Endothelial cell of umbilical vein (primary cell): ENCODE results near the gene RHOB.

ENCODE experiments used
- JUN ChIP-seq: IDR thresholded peaks from 2 replicates; pipeline ENCODE4 v1.6.1; 2011; ENCODE audit warnings: borderline replicate concordance, low read depth; ENCODE audit not compliant: insufficient read length, insufficient read depth
- POLR2AphosphoS5 ChIP-seq: IDR thresholded peaks from 2 replicates; pipeline ENCODE4 v1.6.1; 2012; ENCODE audit warnings: low read depth, mild to moderate bottlenecking, control low read depth, low read length, moderate library complexity; ENCODE audit not compliant: insufficient read depth
- TF ChIP-seq, protein P1 (sequence below), 2 donors: IDR thresholded peaks; 1 replicate in 1 of 2; 2 replicates in 1 of 2; pipeline ENCODE4 v1.5.1; 2011; ENCODE audit warnings: low read length in 2 of 2, mild to moderate bottlenecking in 2 of 2, moderate library complexity in 2 of 2, control low read depth in 1 of 2, inconsistent platforms in 1 of 2, low read depth in 1 of 2; ENCODE audit not compliant: insufficient read depth in 1 of 2; ENCODE audit errors: extremely low read depth in 1 of 2

- TF ChIP-seq, protein P1, sequence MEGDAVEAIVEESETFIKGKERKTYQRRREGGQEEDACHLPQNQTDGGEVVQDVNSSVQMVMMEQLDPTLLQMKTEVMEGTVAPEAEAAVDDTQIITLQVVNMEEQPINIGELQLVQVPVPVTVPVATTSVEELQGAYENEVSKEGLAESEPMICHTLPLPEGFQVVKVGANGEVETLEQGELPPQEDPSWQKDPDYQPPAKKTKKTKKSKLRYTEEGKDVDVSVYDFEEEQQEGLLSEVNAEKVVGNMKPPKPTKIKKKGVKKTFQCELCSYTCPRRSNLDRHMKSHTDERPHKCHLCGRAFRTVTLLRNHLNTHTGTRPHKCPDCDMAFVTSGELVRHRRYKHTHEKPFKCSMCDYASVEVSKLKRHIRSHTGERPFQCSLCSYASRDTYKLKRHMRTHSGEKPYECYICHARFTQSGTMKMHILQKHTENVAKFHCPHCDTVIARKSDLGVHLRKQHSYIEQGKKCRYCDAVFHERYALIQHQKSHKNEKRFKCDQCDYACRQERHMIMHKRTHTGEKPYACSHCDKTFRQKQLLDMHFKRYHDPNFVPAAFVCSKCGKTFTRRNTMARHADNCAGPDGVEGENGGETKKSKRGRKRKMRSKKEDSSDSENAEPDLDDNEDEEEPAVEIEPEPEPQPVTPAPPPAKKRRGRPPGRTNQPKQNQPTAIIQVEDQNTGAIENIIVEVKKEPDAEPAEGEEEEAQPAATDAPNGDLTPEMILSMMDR (IDR thresholded peaks at IDR 0.05; ENCODE audit: extremely low read depth in 1 of 2, insufficient read depth in 1 of 2, low read depth in 1 of 2, low read length in 2 of 2) = no peak
- TF ChIP-seq JUN = no peak
- no peak for TF ChIP-seq POLR2AphosphoS5
These were observed 36.2 kb upstream of the RHOB start for GRCh38 chr2:20410556-20411277.
